OCI-LY7 (cell line): Measurements from ENCODE around the gene TMEM151A. TPM values are rescaled to one million over a fixed set of nuclear protein-coding genes. Genes with fewer than 3 reads are reported as not detected.
"Not testable (repeated sequence)": the region's sequence is repeated elsewhere in the genome, so short reads cannot be mapped to it uniquely, and the experiment has no call there.

ENCODE experiments used
- BruUV-seq: library from RNA; stranded (reverse); fragments of 400-500 nt; replicated peaks from 2 replicates; lab custom pipeline; 2021; lab: Mats Ljungman, UMichigan
- CTCF ChIA-PET: fragments of 300-600 bp; sonication (Branson Sonifier 250); formaldehyde crosslinking; loops from one replicate; lab custom pipeline; 2022; ENCODE audit warnings: antibody characterized with exemption; ENCODE audit not compliant: unreplicated experiment; lab: Charles Lee
- POLR2A ChIA-PET: fragments of 300-600 bp; sonication (Branson Sonifier 250); formaldehyde crosslinking; loops from one replicate; lab custom pipeline; 2022; ENCODE audit warnings: antibody characterized with exemption; lab: Charles Lee
- DNase-seq: peaks from one replicate; pipeline ENCODE4 v3.0.0-alpha.2; 2015; ENCODE audit warnings: low spot score
- H2AFZ ChIP-seq: fragments of 200-600 bp; sonication (generic), shearing (Covaris generic); 2 replicates; pipeline ENCODE4 v1.6.1; 2014; ENCODE audit warnings: mild to moderate bottlenecking, antibody characterized with exemption, low read length, moderate library complexity
- H3K27ac ChIP-seq: fragments of 200-600 bp; sonication (generic); 2 replicates; pipeline ENCODE4 v1.5.1; 2014; ENCODE audit warnings: mixed run types, low read depth, mild to moderate bottlenecking, moderate library complexity, low read length, inconsistent platforms; ENCODE audit not compliant: poor library complexity, severe bottlenecking
- H3K36me3 ChIP-seq: fragments of 200-600 bp; sonication (generic); 2 replicates; pipeline ENCODE4 v1.6.1; 2014; ENCODE audit warnings: mild to moderate bottlenecking, antibody characterized with exemption, low read length, moderate library complexity, mixed read lengths; ENCODE audit not compliant: insufficient read depth
- H3K4me1 ChIP-seq: fragments of 200-600 bp; sonication (generic); 2 replicates; pipeline ENCODE4 v1.5.1; 2014; ENCODE audit warnings: mild to moderate bottlenecking, low read length; ENCODE audit not compliant: insufficient read depth, poor library complexity, severe bottlenecking
- H3K4me2 ChIP-seq: fragments of 200-600 bp; sonication (generic); 2 replicates; pipeline ENCODE4 v1.6.1; 2014; ENCODE audit warnings: mild to moderate bottlenecking, low read length
- H3K4me3 ChIP-seq: fragments of 200-600 bp; sonication (generic); 2 replicates; pipeline ENCODE4 v1.5.1; 2014; ENCODE audit warnings: mild to moderate bottlenecking, low read depth, low read length; ENCODE audit not compliant: poor library complexity, severe bottlenecking
- H3K79me2 ChIP-seq: fragments of 200-600 bp; sonication (generic); 2 replicates; pipeline ENCODE4 v1.6.1; 2016; ENCODE audit warnings: low read depth, mild to moderate bottlenecking, low read length, moderate library complexity, mixed read lengths; ENCODE audit not compliant: insufficient read depth
- H3K9me2 ChIP-seq: fragments of 200-600 bp; sonication (generic); 2 replicates; pipeline ENCODE4 v1.6.1; 2016; ENCODE audit warnings: mild to moderate bottlenecking, low read length, mixed read lengths; ENCODE audit not compliant: insufficient read depth
- H3K9me3 ChIP-seq: fragments of 200-600 bp; sonication (generic); 2 replicates; pipeline ENCODE4 v1.6.1; 2014; ENCODE audit warnings: mild to moderate bottlenecking, mixed run types, low read length, mixed read lengths
- H4K20me1 ChIP-seq: fragments of 200-600 bp; sonication (generic); 2 replicates; pipeline ENCODE4 v1.6.1; 2014; ENCODE audit warnings: mild to moderate bottlenecking, antibody characterized with exemption, low read length, moderate library complexity, mixed read lengths; ENCODE audit not compliant: insufficient read depth
- EZH2phosphoT487 ChIP-seq: fragments of 200-600 bp; sonication (generic); IDR thresholded peaks from 2 replicates; pipeline ENCODE4 v1.6.1; 2018; ENCODE audit warnings: low read depth, borderline replicate concordance, mild to moderate bottlenecking, mixed run types, antibody characterized with exemption, low read length, moderate library complexity, mixed read lengths
- intact Hi-C: fragments of 100-400 bp; cut with micrococcal nuclease; formaldehyde crosslinking; loops from one replicate; pipeline ENCODE4 v1.10.0; 2022; ENCODE audit not compliant: unreplicated experiment
- total RNA-seq, 2 experiments: library from RNA; depleted of rRNA in 1 of 2; stranded (reverse); fragments of >200 nt in 1 of 2; shearing (Covaris generic) in 1 of 2; gene quantifications; 2 replicates each; pipeline ENCODE4 v1.2.3, GENCODE V29; 2014 to 2022
- TF ChIP-seq, protein P1 (sequence below): fragments of 200-600 bp; sonication (generic); conservative IDR thresholded peaks from 2 replicates; pipeline ENCODE4 v1.5.1; 2014; ENCODE audit warnings: mild to moderate bottlenecking, antibody characterized with exemption, low read length, moderate library complexity, mixed read lengths

TMEM151A gene
- total RNA-seq, 2 experiments from 2014 or later, result not detected

DNA sequence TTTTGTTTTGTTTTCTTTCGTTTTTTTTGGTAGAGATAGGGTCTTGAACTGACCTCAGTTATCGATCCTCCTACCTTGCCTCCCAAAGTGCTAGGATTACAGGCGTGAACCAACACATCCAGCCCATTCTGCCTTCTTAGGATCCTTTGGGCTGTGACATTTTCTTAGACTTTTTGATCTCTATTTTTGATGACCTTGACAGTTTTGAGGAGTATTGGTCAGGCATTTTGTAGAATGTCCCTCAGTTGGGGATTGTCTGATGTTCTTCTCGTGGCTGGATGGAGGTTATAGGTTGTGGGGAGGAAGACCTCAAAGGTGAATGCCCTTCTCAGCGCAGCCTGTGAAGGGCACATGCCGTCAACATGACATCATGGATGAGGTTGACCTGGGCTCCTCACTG, 42.8 kb upstream of the TMEM151A start:
- no TSS peak for BruUV-seq
- intact Hi-C loops, result no loop called here
- TF ChIP-seq, protein P1, sequence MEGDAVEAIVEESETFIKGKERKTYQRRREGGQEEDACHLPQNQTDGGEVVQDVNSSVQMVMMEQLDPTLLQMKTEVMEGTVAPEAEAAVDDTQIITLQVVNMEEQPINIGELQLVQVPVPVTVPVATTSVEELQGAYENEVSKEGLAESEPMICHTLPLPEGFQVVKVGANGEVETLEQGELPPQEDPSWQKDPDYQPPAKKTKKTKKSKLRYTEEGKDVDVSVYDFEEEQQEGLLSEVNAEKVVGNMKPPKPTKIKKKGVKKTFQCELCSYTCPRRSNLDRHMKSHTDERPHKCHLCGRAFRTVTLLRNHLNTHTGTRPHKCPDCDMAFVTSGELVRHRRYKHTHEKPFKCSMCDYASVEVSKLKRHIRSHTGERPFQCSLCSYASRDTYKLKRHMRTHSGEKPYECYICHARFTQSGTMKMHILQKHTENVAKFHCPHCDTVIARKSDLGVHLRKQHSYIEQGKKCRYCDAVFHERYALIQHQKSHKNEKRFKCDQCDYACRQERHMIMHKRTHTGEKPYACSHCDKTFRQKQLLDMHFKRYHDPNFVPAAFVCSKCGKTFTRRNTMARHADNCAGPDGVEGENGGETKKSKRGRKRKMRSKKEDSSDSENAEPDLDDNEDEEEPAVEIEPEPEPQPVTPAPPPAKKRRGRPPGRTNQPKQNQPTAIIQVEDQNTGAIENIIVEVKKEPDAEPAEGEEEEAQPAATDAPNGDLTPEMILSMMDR, result no peak
- TF ChIP-seq EZH2phosphoT487, result no peak
- H3K4me2 ChIP-seq, result no peak overlapping the region
- no peaks in the 10 kb centered on the region for H4K20me1 ChIP-seq
- H3K36me3 ChIP-seq, result no peaks in the 10 kb centered on the region
- no peaks in the 10 kb centered on the region for H3K9me3 ChIP-seq
- H3K9me2 ChIP-seq, result no peaks in the 10 kb centered on the region
- DNase-seq, result no peak
- ChIA-PET CTCF (no interaction called here), POLR2A (no interaction called here)
- no peak overlapping the region for H3K27ac ChIP-seq
- H3K79me2 ChIP-seq, result no peaks in the 10 kb centered on the region
- no peak overlapping the region for H2AFZ ChIP-seq
- H3K4me1 ChIP-seq, result no peaks in the 10 kb centered on the region
- H3K4me3 ChIP-seq, result no peak overlapping the region

DNA sequence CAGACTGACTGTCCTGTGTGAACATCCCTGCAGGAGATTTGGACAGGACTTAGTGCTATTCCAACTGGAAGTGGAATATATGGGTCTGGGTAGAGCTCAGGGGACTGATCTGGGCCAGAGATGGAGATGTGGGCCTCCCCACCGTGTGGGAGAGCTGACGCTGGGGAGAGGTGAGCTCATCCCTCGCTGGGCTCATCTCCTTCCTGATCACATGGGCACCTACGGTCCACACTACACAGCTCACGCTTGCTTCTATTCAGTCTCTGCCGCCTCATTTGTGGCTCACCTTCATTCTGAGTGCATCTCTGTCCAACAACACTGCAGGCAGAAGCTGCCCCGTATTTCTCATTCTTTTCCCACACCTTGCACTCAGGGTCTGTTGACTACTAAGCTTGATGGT, 39.9 kb upstream of the TMEM151A start:
- ChIA-PET CTCF (no interaction called here), POLR2A (no interaction called here)
- no TSS peak for BruUV-seq

DNA sequence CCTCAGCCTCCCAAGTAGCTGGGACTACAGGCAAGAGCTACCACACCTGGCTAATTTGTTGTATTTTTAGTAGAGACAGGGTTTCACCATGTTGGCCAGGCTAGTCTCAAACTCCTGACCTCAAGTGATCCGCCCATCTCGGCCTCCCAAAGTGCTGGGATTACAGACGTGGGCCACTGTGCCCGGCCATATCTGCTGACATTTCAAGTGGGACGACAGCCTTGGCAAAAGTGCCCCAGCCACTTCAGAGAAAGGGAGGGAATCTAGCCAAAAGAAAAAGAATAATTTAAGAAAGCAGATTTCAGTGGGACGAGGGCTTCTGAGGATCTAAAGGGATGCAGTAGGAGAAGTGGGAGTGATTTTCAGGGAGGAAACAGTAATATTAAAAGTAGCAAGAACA, 38.6 kb upstream of the TMEM151A start:
- intact Hi-C loops, result not testable (repeated sequence)

More for the DNA sequence above, 39.9 kb upstream of the TMEM151A start:
- Histone ChIP-seq H2AFZ (no peak overlapping the region), H3K36me3 (no peaks in the 10 kb centered on the region), H3K79me2 (peaks cover 6% of the 10 kb centered on the region; the same call in 1 of the 2 replicates), H4K20me1 (no peaks in the 10 kb centered on the region), H3K27ac (no peak overlapping the region), H3K9me3 (no peaks in the 10 kb centered on the region), H3K4me2 (no peak overlapping the region), H3K9me2 (no peaks in the 10 kb centered on the region), H3K4me1 (peaks cover 8% of the 10 kb centered on the region), H3K4me3 (no peak overlapping the region)
- TF ChIP-seq EZH2phosphoT487, result no peak
- TF ChIP-seq, protein P1, result no peak
- DNase-seq, result no peak
- intact Hi-C loops, result no loop called here

More for the DNA sequence above, 38.6 kb upstream of the TMEM151A start:
- DNase-seq, H3K36me3 ChIP-seq, CTCF ChIA-PET, H3K4me2 ChIP-seq, H3K4me3 ChIP-seq, BruUV-seq, H3K9me2 ChIP-seq, H3K9me3 ChIP-seq, H3K79me2 ChIP-seq, H2AFZ ChIP-seq, H4K20me1 ChIP-seq, H3K4me1 ChIP-seq, H3K27ac ChIP-seq: not testable (repeated sequence)
- POLR2A ChIA-PET, result interaction anchor here (0.6 kb wide), 1 partner anchor 10 kb away, joined by 4 read pairs; no protein-coding TSS in a partner anchor
